Spinal cord (tissue), 10 donors: ENCODE results near the gene UNCX. TPM values are rescaled to one million over a fixed set of nuclear protein-coding genes. Genes with fewer than 3 reads are reported as not detected.

Source experiments
- DNase-seq, 6 donors: peaks; one replicate each; pipeline versions ENCODE4 v3.0.0 to v3.0.0-alpha.2; 2013 to 2015; ENCODE audit warnings: low spot score in 6 of 6, low read depth in 4 of 6
- H3K27ac ChIP-seq: one replicate; pipeline ENCODE4 v1.5.1; 2013; ENCODE audit warnings: low read depth, low read length, control low read depth
- H3K27me3 ChIP-seq: one replicate; pipeline ENCODE4 v1.6.1; 2013; ENCODE audit warnings: low read length; ENCODE audit not compliant: control insufficient read depth, insufficient read depth
- H3K36me3 ChIP-seq: one replicate; pipeline ENCODE4 v1.6.1; 2013; ENCODE audit warnings: low read length; ENCODE audit not compliant: control insufficient read depth, insufficient read depth
- H3K4me1 ChIP-seq: one replicate; pipeline ENCODE4 v1.6.1; 2013; ENCODE audit warnings: low read length; ENCODE audit not compliant: control insufficient read depth, insufficient read depth
- H3K4me3 ChIP-seq: one replicate; pipeline ENCODE4 v1.5.1; 2013; ENCODE audit warnings: low read depth, low read length, control low read depth
- H3K9me3 ChIP-seq: one replicate; pipeline ENCODE4 v1.6.1; 2013; ENCODE audit warnings: low read length; ENCODE audit not compliant: control insufficient read depth, insufficient read depth
- WGBS: methylation state at CpG from one replicate; pipeline ENCODE4 v1.1.5; 2013; ENCODE audit warnings: missing lambda C conversion rate; ENCODE audit not compliant: insufficient coverage; 5-methylcytosine and 5-hydroxymethylcytosine counted together
- polyA plus RNA-seq, 2 donors: library from polyadenylated mRNA; unstranded; fragments of 120-200 nt; gene quantifications; one replicate each; pipeline ENCODE4 v1.2.1, GENCODE V29; 2013; ENCODE audit not compliant: insufficient read length in 2 of 2
- total RNA-seq, 2 donors: library from RNA; depleted of rRNA in 1 of 2; stranded (reverse); fragments of 120-200 nt in 1 of 2; fragments of >200 nt in 1 of 2; gene quantifications; one replicate each; pipeline versions ENCODE4 v1.2.3 to v1.2.4, GENCODE V29; 2013 to 2014
- donor health status: healthy.

UNCX gene
- total and polyA plus RNA-seq, 4 donors = 0.69 to 3.9 (median 2.8) TPM

- peaks cover 35% of the 10 kb centered on the region for H3K4me1 ChIP-seq
- peak in 2 of 6 donors; percentile 38 to 74 for DNase-seq
- no peaks in the 10 kb centered on the region for H3K9me3 ChIP-seq
- H3K27me3 ChIP-seq = peaks cover 88% of the 10 kb centered on the region
- H3K4me3 ChIP-seq = no peak overlapping the region
- WGBS = 3% methylated on average over 49 of the region's 64 CpGs
- H3K36me3 ChIP-seq = no peaks in the 10 kb centered on the region
- no peak overlapping the region for H3K27ac ChIP-seq
Observed at GRCh38 chr7:1230411-1231213, 2.1 kb upstream of the UNCX start.

GRCh38 chr7:1231214-1232102 is 1.2 kb upstream of the UNCX start:
- peaks cover 36% of the 10 kb centered on the region for H3K4me1 ChIP-seq
- DNase-seq = peak in 1 of 6 donors; percentile 7
- H3K36me3 ChIP-seq = no peaks in the 10 kb centered on the region
- H3K27ac ChIP-seq = no peak overlapping the region
- WGBS = 8% methylated on average over 30 of the region's 40 CpGs
- no peak overlapping the region for H3K4me3 ChIP-seq
- no peaks in the 10 kb centered on the region for H3K9me3 ChIP-seq
- peaks cover 83% of the 10 kb centered on the region for H3K27me3 ChIP-seq

- no CpG with 5 or more reads among the region's 12 CpGs for WGBS
- H3K9me3 ChIP-seq = no peaks in the 10 kb centered on the region
- H3K4me1 ChIP-seq = peaks cover 32% of the 10 kb centered on the region
- no peaks in the 10 kb centered on the region for H3K36me3 ChIP-seq
- peak in 2 of 6 donors; percentile 35 to 80 for DNase-seq
- H3K4me3 ChIP-seq = no peak overlapping the region
- peaks cover 80% of the 10 kb centered on the region for H3K27me3 ChIP-seq
- no peak overlapping the region for H3K27ac ChIP-seq
Observed at GRCh38 chr7:1232103-1232466, 587 bp upstream of the UNCX start.

- peaks cover 28% of the 10 kb centered on the region for H3K4me1 ChIP-seq
- peaks cover 78% of the 10 kb centered on the region for H3K27me3 ChIP-seq
- no peak overlapping the region for H3K27ac ChIP-seq
- H3K9me3 ChIP-seq = no peaks in the 10 kb centered on the region
- peak in 2 of 6 donors; percentile 17 to 51 for DNase-seq
- no peaks in the 10 kb centered on the region for H3K36me3 ChIP-seq
- H3K4me3 ChIP-seq = peak overlapping the region; percentile 9
- WGBS = under 1% methylated on average over 62 of the region's 73 CpGs
Observed at GRCh38 chr7:1233333-1234048, 819 bp downstream of the UNCX start.

- no peaks in the 10 kb centered on the region for H3K36me3 ChIP-seq
- H3K4me1 ChIP-seq = peaks cover 30% of the 10 kb centered on the region
- H3K27ac ChIP-seq = no peak overlapping the region
- peak overlapping the region; percentile 9 for H3K4me3 ChIP-seq
- 9% methylated on average over 16 of the region's 30 CpGs for WGBS
- no peaks in the 10 kb centered on the region for H3K9me3 ChIP-seq
- DNase-seq = peak in 2 of 6 donors; percentile 47 to 62
- H3K27me3 ChIP-seq = peaks cover 78% of the 10 kb centered on the region
Observed at GRCh38 chr7:1234049-1234880, 1.6 kb downstream of the UNCX start.

GRCh38 chr7:1234881-1235500 is 2.3 kb downstream of the UNCX start:
- no peaks in the 10 kb centered on the region for H3K9me3 ChIP-seq
- H3K27ac ChIP-seq = no peak overlapping the region
- no peak overlapping the region for H3K4me3 ChIP-seq
- peaks cover 84% of the 10 kb centered on the region for H3K27me3 ChIP-seq
- peak in 2 of 6 donors; percentile 17 to 39 for DNase-seq
- H3K36me3 ChIP-seq = no peaks in the 10 kb centered on the region
- 4% methylated on average over 33 of the region's 37 CpGs for WGBS
- peaks cover 31% of the 10 kb centered on the region for H3K4me1 ChIP-seq

- Histone ChIP-seq H3K27me3 (peaks cover 86% of the 10 kb centered on the region), H3K4me1 (peaks cover 32% of the 10 kb centered on the region), H3K4me3 (no peak overlapping the region), H3K36me3 (no peaks in the 10 kb centered on the region), H3K27ac (no peak overlapping the region), H3K9me3 (no peaks in the 10 kb centered on the region)
- under 1% methylated on average over 66 of the region's 66 CpGs for WGBS
- peak in 2 of 6 donors; percentile 32 to 43 for DNase-seq
Observed at GRCh38 chr7:1235501-1236131, 2.9 kb downstream of the UNCX start.

- Histone ChIP-seq H3K27ac (no peak overlapping the region), H3K9me3 (no peaks in the 10 kb centered on the region), H3K4me1 (peaks cover 31% of the 10 kb centered on the region), H3K27me3 (peaks cover 85% of the 10 kb centered on the region), H3K4me3 (no peak overlapping the region), H3K36me3 (no peaks in the 10 kb centered on the region)
- under 1% methylated on average over 87 of the region's 87 CpGs for WGBS
- DNase-seq = peak in 1 of 6 donors; percentile 8
Observed at GRCh38 chr7:1236132-1236661, 3.5 kb downstream of the UNCX start.
